HepG2 (cell line): ENCODE measurements around the gene TOR2A. TPM values are rescaled to one million over a fixed set of nuclear protein-coding genes. Genes with fewer than 3 reads are reported as not detected.

Experiments used
- CEBPZ ChIP-seq: IDR thresholded peaks from 2 replicates; pipeline ENCODE4 v1.6.1; 2012; ENCODE audit warnings: low read length, improper control_type of control experiment
- GFI1 ChIP-seq: sonication (generic); formaldehyde crosslinking; IDR thresholded peaks from 2 replicates; pipeline ENCODE4 v1.5.0; 2020; ENCODE audit warnings: missing genetic modification reagents, mild to moderate bottlenecking, borderline replicate concordance
- GLMP ChIP-seq: sonication (generic); formaldehyde crosslinking; IDR thresholded peaks from 2 replicates; pipeline ENCODE4 v1.9.0; 2021; ENCODE audit warnings: missing genetic modification reagents, mild to moderate bottlenecking, borderline replicate concordance
- HIC2 ChIP-seq: sonication (generic); formaldehyde crosslinking; IDR thresholded peaks from 2 replicates; pipeline ENCODE4 v1.9.0; 2022; ENCODE audit warnings: low read depth, missing genetic modification reagents
- HNRNPK ChIP-seq: fragments of 200-400 bp; formaldehyde crosslinking; IDR thresholded peaks from 2 replicates; pipeline ENCODE4 v1.6.1; 2018; ENCODE audit warnings: low read length, low read depth, moderate library complexity, mild to moderate bottlenecking; ENCODE audit not compliant: poor library complexity, severe bottlenecking
- MYPOP ChIP-seq: sonication (generic); formaldehyde crosslinking; IDR thresholded peaks from 2 replicates; pipeline ENCODE4 v1.8.1; 2023; ENCODE audit warnings: mild to moderate bottlenecking, moderate library complexity, missing genetic modification reagents
- NONO ChIP-seq, 2 experiments: fragments of 450-650 bp in 1 of 2; sonication (generic) in 1 of 2; formaldehyde crosslinking in 1 of 2; IDR thresholded peaks in 1 of 2; conservative IDR thresholded peaks in 1 of 2; 2 replicates each; pipeline versions ENCODE4 v1.6.1 to v1.8.0; 2017 to 2022; ENCODE audit warnings: mild to moderate bottlenecking in 1 of 2, missing genetic modification reagents in 1 of 2, moderate library complexity in 1 of 2
- PHF5A ChIP-seq: IDR thresholded peaks from one replicate; pipeline ENCODE4 v1.6.1; 2018; ENCODE audit warnings: low read depth, missing genetic modification reagents; ENCODE audit not compliant: unreplicated experiment
- TERF1 ChIP-seq: sonication (generic); formaldehyde crosslinking; IDR thresholded peaks from 2 replicates; pipeline ENCODE4 v1.8.0; 2022; ENCODE audit warnings: mild to moderate bottlenecking, missing genetic modification reagents, moderate library complexity
- ZBTB46 ChIP-seq: sonication (generic); formaldehyde crosslinking; IDR thresholded peaks from 2 replicates; pipeline ENCODE4 v1.4.0; 2020; ENCODE audit warnings: mild to moderate bottlenecking, missing genetic modification reagents, borderline replicate concordance
- ZNF562 ChIP-seq: sonication (generic); formaldehyde crosslinking; IDR thresholded peaks from 2 replicates; pipeline ENCODE4 v1.8.0; 2022; ENCODE audit warnings: missing genetic modification reagents, borderline replicate concordance
- ZNF678 ChIP-seq: sonication (generic); formaldehyde crosslinking; IDR thresholded peaks from 2 replicates; pipeline ENCODE4 v1.4.0; 2020; ENCODE audit warnings: mild to moderate bottlenecking, missing genetic modification reagents
- ZNF7 ChIP-seq: IDR thresholded peaks from 2 replicates; pipeline ENCODE4 v1.6.1; 2016; ENCODE audit warnings: missing biosample characterization, missing genetic modification reagents
- ZNF746 ChIP-seq: sonication (generic); formaldehyde crosslinking; IDR thresholded peaks from 2 replicates; pipeline ENCODE4 v1.8.0; 2022; ENCODE audit warnings: mild to moderate bottlenecking, missing genetic modification reagents
- ZNF784 ChIP-seq: sonication (generic); formaldehyde crosslinking; IDR thresholded peaks from 2 replicates; pipeline ENCODE4 v1.5.1; 2020; ENCODE audit warnings: missing genetic modification reagents, mild to moderate bottlenecking, borderline replicate concordance
- polyA plus RNA-seq, 8 experiments: library from polyadenylated mRNA; depleted of rRNA in 3 of 8; stranded (reverse) in 7 of 8; unstranded in 1 of 8; fragments of >200 nt; fragmentation: Illumina TruSeq in 4 of 8; extraction: Trizol in 4 of 8; gene quantifications; 2 replicates each; pipeline versions ENCODE4 v1.2.1 to v1.2.3, GENCODE V29; 2011 to 2016; ENCODE audit warnings: low read depth in 4 of 8, missing spikeins in 1 of 8, mixed read lengths in 1 of 8; ENCODE audit not compliant: insufficient read depth in 1 of 8
- total RNA-seq, 5 experiments: library from RNA; depleted of rRNA; stranded (reverse); fragments of >200 nt; fragmentation: Illumina TruSeq; extraction: Trizol; gene quantifications; 2 replicates each; pipeline ENCODE4 v1.2.3, GENCODE V29; 2016; ENCODE audit warnings: low read depth in 1 of 5

The TOR2A gene
- total and polyA plus RNA-seq, 2 of the 13 experiments (the other 11 are each of a cell fraction or from before 2014, with no cell fraction given): 3.5 to 7.2 TPM

GRCh38 chr9:127734747-127735529, at the start of gene TOR2A (continued):
- TF ChIP-seq NONO (IDR thresholded peaks at IDR 0.05) (no peak), NONO (CRISPR knock-in tag; conservative IDR thresholded peaks at IDR 0.05) (peak; percentile 32; the same call in 1 of the 2 replicates), CEBPZ (no peak), GLMP (no peak), PHF5A (no peak), ZNF784 (CRISPR knock-in tag) (no peak), TERF1 (CRISPR knock-in tag) (no peak), ZNF746 (CRISPR knock-in tag) (no peak), ZBTB46 (CRISPR knock-in tag) (peak; percentile 92; the same call in 1 of the 2 replicates), HIC2 (no peak), MYPOP (0 out of 2 replicates have a peak, but pooled peaks have one; percentile 48), ZNF678 (CRISPR knock-in tag) (peak; percentile 91), ZNF562 (CRISPR knock-in tag) (no peak), HNRNPK (peak; percentile 42), GFI1 (0 out of 2 replicates have a peak, but pooled peaks have one; percentile 19), ZNF7 (no peak)
